GM18909 (cell line): ENCODE results near the gene KCNJ4.

Source experiments
- ATAC-seq: cut with Tn5 transposase; IDR thresholded peaks from one replicate; pipeline ENCODE4 v1.9.1; 2021; ENCODE audit warnings: mild to moderate bottlenecking; ENCODE audit not compliant: unreplicated experiment, poor library complexity

KCNJ4 gene

GRCh38 chr22:38435965-38436364, 19.0 kb downstream of the KCNJ4 start:
- ATAC-seq = no peak

- ATAC-seq = no peak
Measured at GRCh38 chr22:38435010-38435409, 20.0 kb downstream of the KCNJ4 start.

GRCh38 chr22:38433871-38434270, 21.1 kb downstream of the KCNJ4 start:
- no peak for ATAC-seq

- ATAC-seq = no peak
Measured at GRCh38 chr22:38432264-38432663, 22.7 kb downstream of the KCNJ4 start.

GRCh38 chr22:38431266-38432010, 23.6 kb downstream of the KCNJ4 start:
- no peak for ATAC-seq

- ATAC-seq = no peak
Measured at GRCh38 chr22:38429499-38430068, 25.4 kb downstream of the KCNJ4 start.

GRCh38 chr22:38428714-38429113, 26.3 kb downstream of the KCNJ4 start:
- no peak for ATAC-seq

GRCh38 chr22:38427940-38428339, 27.1 kb downstream of the KCNJ4 start:
- no peak for ATAC-seq

- no peak for ATAC-seq
Measured at GRCh38 chr22:38427465-38427864, 27.5 kb downstream of the KCNJ4 start.

- no peak for ATAC-seq
Measured at GRCh38 chr22:38426628-38427027, 28.4 kb downstream of the KCNJ4 start.

- ATAC-seq = no peak
Measured at GRCh38 chr22:38424525-38425080, 30.4 kb downstream of the KCNJ4 start.

GRCh38 chr22:38423512-38424503, 31.2 kb downstream of the KCNJ4 start:
- ATAC-seq = no peak

GRCh38 chr22:38422611-38423511, 32.1 kb downstream of the KCNJ4 start:
- ATAC-seq = no peak

GRCh38 chr22:38420734-38421133, 34.3 kb downstream of the KCNJ4 start:
- no peak for ATAC-seq

- no peak for ATAC-seq
Measured at GRCh38 chr22:38419858-38420160, 35.2 kb downstream of the KCNJ4 start.

- ATAC-seq = no peak
Measured at GRCh38 chr22:38419121-38419857, 35.7 kb downstream of the KCNJ4 start.

GRCh38 chr22:38418589-38418988, 36.4 kb downstream of the KCNJ4 start:
- no peak for ATAC-seq

GRCh38 chr22:38417252-38418060, 37.5 kb downstream of the KCNJ4 start:
- ATAC-seq = no peak
